Right atrium auricular region (tissue), 2 donors: ENCODE data around the gene P3H3. TPM values are rescaled to one million over a fixed set of nuclear protein-coding genes. Genes with fewer than 3 reads are reported as not detected.

Experiments used
- DNase-seq: peaks from one replicate; pipeline ENCODE4 v3.0.0-alpha.2; 2019; ENCODE audit warnings: low spot score
- H3K27ac ChIP-seq, 2 donors: fragments of 200-600 bp; sonication (generic); 1 replicate in 1 of 2; 2 replicates in 1 of 2; pipeline ENCODE4 v1.5.1; 2016 to 2019
- H3K27me3 ChIP-seq, 2 donors: fragments of 200-600 bp; sonication (generic); one replicate each; pipeline versions ENCODE4 v1.5.1 to v1.6.0; 2017 to 2019
- H3K36me3 ChIP-seq: fragments of 200-600 bp; sonication (generic); one replicate; pipeline ENCODE4 v1.5.1; 2016
- H3K4me1 ChIP-seq, 2 donors: fragments of 200-600 bp; sonication (generic); one replicate each; pipeline versions ENCODE4 v1.5.1 to v1.6.0; 2017 to 2019
- H3K4me3 ChIP-seq, 2 donors: fragments of 200-600 bp; sonication (generic); 1 replicate in 1 of 2; 2 replicates in 1 of 2; pipeline ENCODE4 v1.5.1; 2017 to 2019; ENCODE audit warnings: mild to moderate bottlenecking in 1 of 2, moderate library complexity in 1 of 2
- H3K9me3 ChIP-seq, 2 donors: fragments of 200-600 bp; sonication (generic); one replicate each; pipeline ENCODE4 v1.5.1; 2019
- total RNA-seq, 2 donors: library from RNA; depleted of rRNA; stranded (reverse); fragments of >200 nt; gene quantifications; one replicate each; pipeline ENCODE4 v1.1.0, GENCODE V29; 2016
- TF ChIP-seq, protein P1 (sequence below), 2 donors: fragments of 200-600 bp; sonication (generic); IDR thresholded peaks; one replicate each; pipeline ENCODE4 v1.5.1; 2019; ENCODE audit warnings: antibody characterized with exemption in 2 of 2

P3H3 gene
- total RNA-seq, 2 donors from 2014 or later, result 7.0 to 11.0 TPM

DNA sequence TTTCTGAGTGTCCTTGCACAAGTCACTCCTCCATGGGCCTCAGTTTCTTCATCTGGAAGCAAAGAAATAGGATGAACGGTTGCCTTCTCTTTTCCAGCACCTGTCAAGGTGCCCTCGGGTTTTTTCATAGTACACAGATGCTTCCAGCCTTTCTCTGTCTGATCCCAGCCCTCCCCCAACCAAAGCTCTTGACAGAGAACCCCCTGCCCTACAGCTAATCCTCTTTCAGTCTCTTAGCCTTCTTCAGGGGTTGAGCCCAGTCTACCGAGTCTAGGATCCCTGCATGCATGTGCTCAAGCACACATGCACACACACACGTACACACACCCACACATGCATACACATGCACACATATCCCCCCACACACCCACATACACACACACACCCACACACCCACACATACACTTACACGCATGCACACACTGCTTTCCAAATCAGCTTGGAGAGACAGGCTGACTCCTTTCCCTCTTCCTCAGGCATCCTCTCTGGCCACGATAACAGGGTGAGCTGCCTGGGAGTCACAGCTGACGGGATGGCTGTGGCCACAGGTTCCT lies 18.2 kb downstream of the P3H3 start:
- H3K9me3 ChIP-seq, result no peaks in the 10 kb centered on the region
- H3K36me3 ChIP-seq, result peaks cover 49% of the 10 kb centered on the region
- H3K27me3 ChIP-seq, result no peaks in the 10 kb centered on the region
- TF ChIP-seq, protein P1, sequence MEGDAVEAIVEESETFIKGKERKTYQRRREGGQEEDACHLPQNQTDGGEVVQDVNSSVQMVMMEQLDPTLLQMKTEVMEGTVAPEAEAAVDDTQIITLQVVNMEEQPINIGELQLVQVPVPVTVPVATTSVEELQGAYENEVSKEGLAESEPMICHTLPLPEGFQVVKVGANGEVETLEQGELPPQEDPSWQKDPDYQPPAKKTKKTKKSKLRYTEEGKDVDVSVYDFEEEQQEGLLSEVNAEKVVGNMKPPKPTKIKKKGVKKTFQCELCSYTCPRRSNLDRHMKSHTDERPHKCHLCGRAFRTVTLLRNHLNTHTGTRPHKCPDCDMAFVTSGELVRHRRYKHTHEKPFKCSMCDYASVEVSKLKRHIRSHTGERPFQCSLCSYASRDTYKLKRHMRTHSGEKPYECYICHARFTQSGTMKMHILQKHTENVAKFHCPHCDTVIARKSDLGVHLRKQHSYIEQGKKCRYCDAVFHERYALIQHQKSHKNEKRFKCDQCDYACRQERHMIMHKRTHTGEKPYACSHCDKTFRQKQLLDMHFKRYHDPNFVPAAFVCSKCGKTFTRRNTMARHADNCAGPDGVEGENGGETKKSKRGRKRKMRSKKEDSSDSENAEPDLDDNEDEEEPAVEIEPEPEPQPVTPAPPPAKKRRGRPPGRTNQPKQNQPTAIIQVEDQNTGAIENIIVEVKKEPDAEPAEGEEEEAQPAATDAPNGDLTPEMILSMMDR (IDR thresholded peaks at IDR 0.05), result no peak
- no peak for DNase-seq
- peaks cover 0 to 5% of the 10 kb centered on the region in 2 donors for H3K4me1 ChIP-seq
- H3K4me3 ChIP-seq, result no peak overlapping the region
- no peak overlapping the region for H3K27ac ChIP-seq

DNA sequence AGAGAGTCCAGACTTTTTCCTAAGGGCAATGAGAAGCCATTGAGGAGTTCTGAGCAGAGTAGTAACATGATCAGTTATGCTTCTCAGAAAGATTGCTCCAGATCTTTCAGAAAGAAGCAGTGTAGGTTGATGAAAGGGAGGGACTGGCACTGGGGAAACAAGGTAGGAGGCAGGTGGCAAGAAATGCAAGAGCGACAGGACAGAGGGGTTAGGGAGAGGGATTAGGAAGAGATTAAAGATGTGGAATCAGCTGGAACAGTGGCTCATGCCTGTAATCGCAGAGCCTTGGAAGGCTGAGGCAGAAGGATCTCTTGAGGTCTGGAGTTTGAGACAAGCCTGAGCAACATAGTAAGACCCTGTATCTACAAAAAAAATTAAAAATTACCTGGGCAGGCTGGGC lies 19.5 kb downstream of the P3H3 start:
- no peaks in the 10 kb centered on the region for H3K9me3 ChIP-seq
- no peaks in the 10 kb centered on the region for H3K27me3 ChIP-seq
- TF ChIP-seq, protein P1 (IDR thresholded peaks at IDR 0.05), result no peak
- H3K4me1 ChIP-seq, result peaks cover 0 to 6% of the 10 kb centered on the region in 2 donors
- no peak overlapping the region for H3K27ac ChIP-seq
- no peak overlapping the region for H3K4me3 ChIP-seq
- H3K36me3 ChIP-seq, result peaks cover 42% of the 10 kb centered on the region
- no peak for DNase-seq

DNA sequence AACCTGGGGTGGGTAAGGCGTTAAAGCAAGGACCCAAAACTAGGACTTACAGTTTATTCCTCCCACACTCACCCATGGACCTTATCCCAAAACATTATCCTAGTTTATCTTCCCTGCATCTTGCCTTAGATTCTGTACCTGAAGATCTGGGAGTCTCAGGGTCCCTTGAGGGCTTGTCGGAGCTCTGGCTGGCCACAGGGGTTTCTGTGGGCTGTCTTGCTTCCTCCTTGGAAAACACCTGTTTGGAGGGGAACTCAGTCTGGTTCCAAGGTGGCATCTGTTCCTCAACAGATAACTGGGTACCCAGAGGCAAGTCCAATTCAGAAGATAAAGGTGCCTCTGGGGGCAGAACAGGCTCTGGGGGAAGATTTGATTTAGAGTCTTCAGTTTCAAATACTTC lies 21.2 kb downstream of the P3H3 start:
- Histone ChIP-seq H3K9me3 (no peaks in the 10 kb centered on the region), H3K27ac (no peak overlapping the region), H3K4me1 (peaks cover 0 to 15% of the 10 kb centered on the region in 2 donors), H3K4me3 (no peak overlapping the region), H3K36me3 (peaks cover 31% of the 10 kb centered on the region), H3K27me3 (no peaks in the 10 kb centered on the region)
- DNase-seq, result no peak
- TF ChIP-seq, protein P1 (IDR thresholded peaks at IDR 0.05), result no peak

DNA sequence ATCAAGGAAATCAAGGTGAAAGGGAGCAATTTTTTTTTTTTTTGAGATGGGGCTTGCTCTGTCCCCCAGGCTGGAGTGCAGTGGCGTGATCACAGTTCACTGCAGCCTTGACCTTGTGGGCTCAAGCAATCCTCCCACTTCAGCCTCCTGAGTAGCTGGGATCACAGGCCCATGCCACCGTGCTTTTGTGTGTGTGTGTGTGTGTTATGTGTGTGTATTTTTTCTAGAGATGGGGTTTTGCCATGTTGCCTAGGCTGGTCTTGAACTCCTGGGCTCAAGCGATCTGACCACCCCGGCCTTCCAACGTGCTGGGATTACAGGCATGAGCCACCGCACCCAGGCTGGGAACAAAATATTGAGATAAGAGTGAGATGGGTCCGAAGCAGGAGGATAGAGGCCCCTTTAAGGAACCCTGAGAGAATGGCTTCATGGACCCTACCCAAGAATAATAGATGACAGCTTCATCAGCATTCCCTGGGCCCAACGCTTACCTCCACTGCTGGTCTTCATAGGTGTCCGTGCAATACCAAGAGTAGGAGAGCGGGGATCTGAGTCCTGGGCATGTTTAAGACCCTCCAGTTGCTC lies 21.9 kb downstream of the P3H3 start:
- Histone ChIP-seq H3K36me3 (peaks cover 24% of the 10 kb centered on the region), H3K9me3 (no peaks in the 10 kb centered on the region), H3K27ac (no peak overlapping the region), H3K4me1 (peaks cover 0 to 15% of the 10 kb centered on the region in 2 donors), H3K27me3 (no peaks in the 10 kb centered on the region), H3K4me3 (no peak overlapping the region)
- TF ChIP-seq, protein P1 (IDR thresholded peaks at IDR 0.05), result no peak
- no peak for DNase-seq

DNA sequence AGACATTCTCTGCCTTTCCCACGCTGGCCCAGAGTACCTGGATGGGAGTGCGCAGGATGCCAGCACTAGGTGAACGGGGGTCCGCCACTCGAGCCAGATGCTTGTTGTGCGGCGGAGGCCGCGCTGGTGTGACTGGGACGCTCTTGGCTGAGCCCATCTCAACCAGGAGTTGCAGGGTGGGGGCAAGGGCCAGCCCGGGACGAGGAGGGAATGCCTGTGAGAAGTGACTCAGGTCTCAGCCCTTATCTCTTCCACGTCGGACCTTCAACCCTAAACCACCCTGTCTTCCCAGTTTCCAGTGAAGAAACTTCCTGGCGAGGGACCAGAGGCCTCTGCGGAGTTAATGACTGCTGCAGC lies 22.6 kb downstream of the P3H3 start:
- H3K9me3 ChIP-seq, result no peaks in the 10 kb centered on the region
- H3K27me3 ChIP-seq, result no peaks in the 10 kb centered on the region
- TF ChIP-seq, protein P1 (IDR thresholded peaks at IDR 0.05), result no peak
- DNase-seq, result no peak
- peaks cover 17% of the 10 kb centered on the region for H3K36me3 ChIP-seq
- peak overlapping the region in 1 of 2 donors; percentile 68 for H3K4me3 ChIP-seq
- peak overlapping the region; percentile 97 for H3K27ac ChIP-seq
- H3K4me1 ChIP-seq, result peaks cover 0 to 15% of the 10 kb centered on the region in 2 donors
